ENCODE data around the gene ANKRD53.

Gene ANKRD53

DNA sequence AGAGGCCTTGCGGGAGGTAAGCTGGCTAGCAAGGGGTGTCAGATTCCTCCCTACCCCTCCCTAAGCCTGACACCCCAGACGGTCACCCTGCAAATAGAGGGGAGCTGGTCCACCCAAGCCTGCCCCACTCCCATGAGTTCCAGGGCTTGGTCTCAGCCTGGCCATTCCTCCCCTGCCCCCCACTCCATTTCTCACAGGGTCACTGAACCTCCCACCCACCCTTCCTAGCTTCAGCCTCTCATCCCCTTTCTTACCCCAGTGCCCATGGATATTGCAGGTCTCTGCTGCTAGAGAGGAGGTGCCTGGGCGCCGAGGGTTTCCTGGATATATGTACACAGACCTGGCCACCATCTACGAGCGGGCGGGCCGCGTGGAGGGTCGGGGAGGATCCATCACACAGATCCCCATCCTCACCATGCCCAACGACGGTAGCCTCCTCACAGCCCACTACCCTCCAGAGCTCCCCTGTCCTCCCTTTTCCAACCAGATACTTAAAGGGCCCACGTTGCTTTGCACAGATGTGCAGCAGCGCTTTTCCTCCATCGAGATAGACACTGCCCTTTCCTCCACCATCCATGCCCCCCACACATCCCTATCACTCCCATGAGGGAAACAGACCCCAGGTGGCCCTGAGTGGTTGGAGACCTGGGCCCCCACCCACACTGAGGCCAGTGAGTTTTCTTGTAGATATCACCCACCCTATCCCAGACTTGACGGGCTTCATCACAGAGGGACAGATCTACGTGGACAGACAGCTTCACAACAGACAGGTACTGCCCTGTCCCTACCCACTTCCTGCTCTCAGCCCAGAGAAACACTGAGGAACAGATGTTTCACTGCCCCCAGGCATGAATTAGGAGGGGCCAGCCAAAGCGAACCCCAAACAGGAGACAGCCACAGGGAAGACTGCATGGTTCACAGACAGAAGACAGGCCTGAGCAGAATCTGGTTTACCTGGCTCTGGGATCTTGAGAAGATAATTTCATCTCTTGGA, 15.2 kb upstream of the ANKRD53 start:
- Histone ChIP-seq H4K20me1 (ENCODE audit: insufficient read depth, low read length, poor library complexity, severe bottlenecking) (no peaks in the 10 kb centered on the region), H3K9ac (ENCODE audit: low read depth, low read length, poor library complexity, severe bottlenecking) (no peak overlapping the region), H3K27me3 (ENCODE audit: insufficient read depth, low read length, poor library complexity, severe bottlenecking) (no peaks in the 10 kb centered on the region), H3K4me3 (ENCODE audit: low read length, poor library complexity, severe bottlenecking) (no peak overlapping the region), H3K9me2 (replicated peaks; ENCODE audit: low read depth, low read length) (no peaks in the 10 kb centered on the region), H3K4me2 (ENCODE audit: low read depth, low read length, poor library complexity, severe bottlenecking) (no peak overlapping the region), H2AFZ (ENCODE audit: low read length) (no peak overlapping the region), H3K79me2 (ENCODE audit: insufficient read depth, low read length) (no peaks in the 10 kb centered on the region), H3K4me1 (ENCODE audit: insufficient read depth, low read length, poor library complexity, severe bottlenecking) (peaks cover 12% of the 10 kb centered on the region), H3F3A (ENCODE audit: low read depth) (no peaks in the 10 kb centered on the region), H3K36me3 (ENCODE audit: insufficient read depth, low read length) (no peaks in the 10 kb centered on the region), H3K9me3 (ENCODE audit: insufficient read depth, low read depth, low read length) (no peaks in the 10 kb centered on the region)
- TF ChIP-seq EZH2phosphoT487 (IDR thresholded peaks at IDR 0.05; ENCODE audit: borderline replicate concordance), result no peak
- TF ChIP-seq, protein P1, sequence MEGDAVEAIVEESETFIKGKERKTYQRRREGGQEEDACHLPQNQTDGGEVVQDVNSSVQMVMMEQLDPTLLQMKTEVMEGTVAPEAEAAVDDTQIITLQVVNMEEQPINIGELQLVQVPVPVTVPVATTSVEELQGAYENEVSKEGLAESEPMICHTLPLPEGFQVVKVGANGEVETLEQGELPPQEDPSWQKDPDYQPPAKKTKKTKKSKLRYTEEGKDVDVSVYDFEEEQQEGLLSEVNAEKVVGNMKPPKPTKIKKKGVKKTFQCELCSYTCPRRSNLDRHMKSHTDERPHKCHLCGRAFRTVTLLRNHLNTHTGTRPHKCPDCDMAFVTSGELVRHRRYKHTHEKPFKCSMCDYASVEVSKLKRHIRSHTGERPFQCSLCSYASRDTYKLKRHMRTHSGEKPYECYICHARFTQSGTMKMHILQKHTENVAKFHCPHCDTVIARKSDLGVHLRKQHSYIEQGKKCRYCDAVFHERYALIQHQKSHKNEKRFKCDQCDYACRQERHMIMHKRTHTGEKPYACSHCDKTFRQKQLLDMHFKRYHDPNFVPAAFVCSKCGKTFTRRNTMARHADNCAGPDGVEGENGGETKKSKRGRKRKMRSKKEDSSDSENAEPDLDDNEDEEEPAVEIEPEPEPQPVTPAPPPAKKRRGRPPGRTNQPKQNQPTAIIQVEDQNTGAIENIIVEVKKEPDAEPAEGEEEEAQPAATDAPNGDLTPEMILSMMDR (conservative IDR thresholded peaks at IDR 0.05; ENCODE audit: low read length), result no peak

DNA sequence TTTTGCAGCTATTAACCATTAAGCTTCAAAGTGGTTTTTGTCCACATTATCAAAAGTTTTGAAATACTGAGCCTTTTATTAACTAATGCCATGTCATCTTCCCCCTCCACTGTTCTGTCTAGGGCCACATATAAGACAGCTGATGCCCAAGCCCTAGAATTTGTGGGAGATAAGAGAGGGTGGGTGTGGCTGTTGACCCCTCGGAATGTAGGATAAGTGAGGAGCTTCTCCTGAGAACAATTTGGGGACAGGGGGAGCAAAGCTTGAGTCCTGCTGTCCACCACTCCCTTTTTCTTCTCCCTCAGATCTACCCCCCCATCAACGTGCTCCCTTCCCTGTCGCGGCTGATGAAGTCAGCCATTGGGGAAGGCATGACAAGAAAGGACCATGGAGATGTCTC, 14.3 kb upstream of the ANKRD53 start:
- Histone ChIP-seq H3K9ac (ENCODE audit: low read depth, low read length, poor library complexity, severe bottlenecking) (no peak overlapping the region), H3K79me2 (ENCODE audit: insufficient read depth, low read length) (no peaks in the 10 kb centered on the region), H3K27me3 (ENCODE audit: insufficient read depth, low read length, poor library complexity, severe bottlenecking) (no peaks in the 10 kb centered on the region), H3K4me3 (ENCODE audit: low read length, poor library complexity, severe bottlenecking) (no peak overlapping the region), H3F3A (ENCODE audit: low read depth) (no peaks in the 10 kb centered on the region), H3K36me3 (ENCODE audit: insufficient read depth, low read length) (no peaks in the 10 kb centered on the region), H4K20me1 (ENCODE audit: insufficient read depth, low read length, poor library complexity, severe bottlenecking) (no peaks in the 10 kb centered on the region), H3K4me1 (ENCODE audit: insufficient read depth, low read length, poor library complexity, severe bottlenecking) (peaks cover 3% of the 10 kb centered on the region), H2AFZ (ENCODE audit: low read length) (no peak overlapping the region), H3K4me2 (ENCODE audit: low read depth, low read length, poor library complexity, severe bottlenecking) (no peak overlapping the region), H3K9me2 (replicated peaks; ENCODE audit: low read depth, low read length) (no peaks in the 10 kb centered on the region), H3K9me3 (ENCODE audit: insufficient read depth, low read depth, low read length) (no peaks in the 10 kb centered on the region)
- TF ChIP-seq, protein P1 (conservative IDR thresholded peaks at IDR 0.05; ENCODE audit: low read length), result no peak
- no peak for TF ChIP-seq EZH2phosphoT487 (IDR thresholded peaks at IDR 0.05; ENCODE audit: borderline replicate concordance)

DNA sequence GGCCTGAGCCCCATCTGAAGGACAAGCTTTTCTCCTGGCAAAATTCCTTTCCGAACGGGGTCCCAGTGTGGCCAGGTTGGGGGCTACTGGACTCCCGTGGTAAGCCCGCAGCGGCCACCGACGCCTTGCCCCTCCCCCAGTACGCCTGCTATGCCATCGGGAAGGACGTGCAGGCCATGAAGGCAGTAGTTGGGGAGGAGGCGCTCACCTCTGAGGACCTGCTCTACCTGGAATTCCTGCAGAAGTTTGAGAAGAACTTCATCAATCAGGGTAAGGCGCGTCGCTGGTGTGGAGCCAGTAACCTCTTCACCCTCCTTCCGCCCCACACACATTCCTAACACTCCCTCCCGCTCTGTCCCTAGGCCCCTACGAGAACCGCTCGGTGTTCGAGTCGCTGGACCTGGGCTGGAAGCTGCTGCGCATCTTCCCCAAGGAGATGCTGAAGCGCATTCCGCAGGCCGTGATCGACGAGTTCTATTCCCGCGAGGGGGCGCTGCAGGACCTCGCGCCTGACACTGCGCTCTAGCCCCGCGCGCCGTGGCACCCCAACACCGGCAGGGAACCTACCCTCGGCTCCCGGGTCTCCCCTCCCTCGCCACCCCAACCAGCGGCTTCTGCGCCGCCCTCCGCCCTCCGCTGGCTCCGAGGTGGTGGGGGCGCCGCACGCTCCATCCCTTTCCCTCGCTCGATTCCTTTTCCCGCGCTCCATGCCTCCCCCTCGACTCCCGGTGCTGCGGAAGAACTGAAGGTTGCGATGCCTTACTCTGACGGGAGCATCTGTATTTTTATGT, 13.6 kb upstream of the ANKRD53 start:
- no peaks in the 10 kb centered on the region for H3F3A ChIP-seq (ENCODE audit: low read depth)
- no peaks in the 10 kb centered on the region for H3K79me2 ChIP-seq (ENCODE audit: insufficient read depth, low read length)
- TF ChIP-seq, protein P1 (conservative IDR thresholded peaks at IDR 0.05; ENCODE audit: low read length), result no peak
- no peak for TF ChIP-seq EZH2phosphoT487 (IDR thresholded peaks at IDR 0.05; ENCODE audit: borderline replicate concordance)
- H3K9me2 ChIP-seq (replicated peaks; ENCODE audit: low read depth, low read length), result no peaks in the 10 kb centered on the region
- no peaks in the 10 kb centered on the region for H3K27me3 ChIP-seq (ENCODE audit: insufficient read depth, low read length, poor library complexity, severe bottlenecking)
- no peaks in the 10 kb centered on the region for H4K20me1 ChIP-seq (ENCODE audit: insufficient read depth, low read length, poor library complexity, severe bottlenecking)
- no peaks in the 10 kb centered on the region for H3K4me1 ChIP-seq (ENCODE audit: insufficient read depth, low read length, poor library complexity, severe bottlenecking)
- no peaks in the 10 kb centered on the region for H3K36me3 ChIP-seq (ENCODE audit: insufficient read depth, low read length)
- no peak overlapping the region for H3K4me2 ChIP-seq (ENCODE audit: low read depth, low read length, poor library complexity, severe bottlenecking)
- no peak overlapping the region for H3K9ac ChIP-seq (ENCODE audit: low read depth, low read length, poor library complexity, severe bottlenecking)
- no peaks in the 10 kb centered on the region for H3K9me3 ChIP-seq (ENCODE audit: insufficient read depth, low read depth, low read length)
- no peak overlapping the region for H3K4me3 ChIP-seq (ENCODE audit: low read length, poor library complexity, severe bottlenecking)
- no peak overlapping the region for H2AFZ ChIP-seq (ENCODE audit: low read length)

Measured in Loucy (cell line).